Neural crest cell (in vitro differentiated cells): ENCODE data around the gene RPUSD3. TPM values are rescaled to one million over a fixed set of nuclear protein-coding genes. Genes with fewer than 3 reads are reported as not detected.

ENCODE experiments used
- DNase-seq: peaks from one replicate; pipeline ENCODE4 v3.0.0; 2021; ENCODE audit warnings: low read depth, mixed read lengths, low spot score
- H3K27ac Mint-ChIP-seq: one replicate; pipeline ENCODE4 v1.8.0; 2021; ENCODE audit warnings: mild to moderate bottlenecking, mixed read lengths; ENCODE audit not compliant: unreplicated experiment
- H3K27me3 Mint-ChIP-seq: 2 replicates; pipeline ENCODE4 v1.8.0; 2021; ENCODE audit warnings: low read depth, mild to moderate bottlenecking, mixed read lengths
- H3K36me3 Mint-ChIP-seq: 2 replicates; pipeline ENCODE4 v1.8.0; 2021; ENCODE audit warnings: low read depth, mild to moderate bottlenecking, mixed read lengths
- H3K4me1 Mint-ChIP-seq: 2 replicates; pipeline ENCODE4 v1.8.0; 2021; ENCODE audit warnings: mixed read lengths
- H3K4me3 Mint-ChIP-seq: one replicate; pipeline ENCODE4 v1.8.0; 2021; ENCODE audit warnings: mild to moderate bottlenecking, mixed read lengths
- H3K9me3 Mint-ChIP-seq: 2 replicates; pipeline ENCODE4 v1.8.0; 2021; ENCODE audit warnings: mixed read lengths
- total RNA-seq: library from RNA; stranded (reverse); gene quantifications from 2 replicates; pipeline ENCODE4 v1.2.1, GENCODE V29; 2021
- TF ChIP-seq, protein P1 (sequence below): fragments of 200-600 bp; sonication (generic); conservative IDR thresholded peaks from 2 replicates; pipeline ENCODE4 v1.5.0; 2021; ENCODE audit warnings: antibody characterized with exemption, mild to moderate bottlenecking

RPUSD3 gene
- total RNA-seq, 1 donor from 2014 or later: 58.0 TPM

DNA sequence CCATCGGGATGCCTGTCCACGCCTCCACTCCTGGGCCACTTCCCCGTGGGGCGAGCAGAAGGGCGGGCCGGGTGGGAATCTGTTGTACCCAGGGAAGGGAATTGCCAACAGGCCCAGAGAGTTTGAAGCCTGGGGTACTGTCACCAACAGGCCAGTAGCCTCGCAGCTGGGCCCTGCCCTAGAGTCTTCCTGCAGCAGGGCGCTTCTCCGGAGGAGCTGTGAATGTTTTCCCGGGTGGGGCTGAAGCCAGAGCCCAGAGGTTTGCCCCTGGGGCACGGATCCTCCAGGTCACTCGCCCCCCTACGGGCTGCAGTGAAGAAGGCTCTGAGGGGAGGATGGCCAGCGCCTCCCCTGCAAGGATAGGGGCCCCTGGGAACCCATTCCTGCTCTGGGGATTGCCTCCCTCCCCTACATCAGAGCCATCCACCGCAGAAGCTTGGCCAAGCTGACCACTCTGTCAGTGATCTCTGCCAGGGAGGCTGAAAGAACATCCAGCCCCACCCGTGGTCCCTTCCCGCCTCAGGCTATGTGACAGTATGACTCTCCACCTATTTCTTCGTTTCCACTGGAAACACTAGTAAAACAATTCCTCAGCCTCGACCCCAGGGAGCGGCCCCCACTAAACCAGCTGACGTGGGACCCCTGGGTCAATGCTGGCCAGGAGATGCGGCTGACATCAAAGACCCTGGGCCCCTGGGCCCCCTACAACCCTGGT, 19.4 kb upstream of the RPUSD3 start:
- Mint-ChIP-seq H3K9me3 (no peaks in the 10 kb centered on the region), H3K4me1 (peaks cover 13% of the 10 kb centered on the region), H3K27me3 (no peaks in the 10 kb centered on the region), H3K27ac (no peak overlapping the region), H3K4me3 (no peak overlapping the region), H3K36me3 (no peaks in the 10 kb centered on the region)
- TF ChIP-seq, protein P1, sequence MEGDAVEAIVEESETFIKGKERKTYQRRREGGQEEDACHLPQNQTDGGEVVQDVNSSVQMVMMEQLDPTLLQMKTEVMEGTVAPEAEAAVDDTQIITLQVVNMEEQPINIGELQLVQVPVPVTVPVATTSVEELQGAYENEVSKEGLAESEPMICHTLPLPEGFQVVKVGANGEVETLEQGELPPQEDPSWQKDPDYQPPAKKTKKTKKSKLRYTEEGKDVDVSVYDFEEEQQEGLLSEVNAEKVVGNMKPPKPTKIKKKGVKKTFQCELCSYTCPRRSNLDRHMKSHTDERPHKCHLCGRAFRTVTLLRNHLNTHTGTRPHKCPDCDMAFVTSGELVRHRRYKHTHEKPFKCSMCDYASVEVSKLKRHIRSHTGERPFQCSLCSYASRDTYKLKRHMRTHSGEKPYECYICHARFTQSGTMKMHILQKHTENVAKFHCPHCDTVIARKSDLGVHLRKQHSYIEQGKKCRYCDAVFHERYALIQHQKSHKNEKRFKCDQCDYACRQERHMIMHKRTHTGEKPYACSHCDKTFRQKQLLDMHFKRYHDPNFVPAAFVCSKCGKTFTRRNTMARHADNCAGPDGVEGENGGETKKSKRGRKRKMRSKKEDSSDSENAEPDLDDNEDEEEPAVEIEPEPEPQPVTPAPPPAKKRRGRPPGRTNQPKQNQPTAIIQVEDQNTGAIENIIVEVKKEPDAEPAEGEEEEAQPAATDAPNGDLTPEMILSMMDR: no peak
- DNase-seq: no peak

GRCh38 chr3:9862391-9863057, 18.7 kb upstream of the RPUSD3 start:
- Mint-ChIP-seq H3K9me3 (no peaks in the 10 kb centered on the region), H3K4me3 (peak overlapping the region; percentile 62), H3K4me1 (peaks cover 13% of the 10 kb centered on the region), H3K27ac (peak overlapping the region; percentile 90), H3K36me3 (no peaks in the 10 kb centered on the region), H3K27me3 (no peaks in the 10 kb centered on the region)
- DNase-seq: peak; percentile 63
- TF ChIP-seq, protein P1: peak; percentile 51

GRCh38 chr3:9861626-9862130, 17.9 kb upstream of the RPUSD3 start:
- Mint-ChIP-seq H3K4me3 (no peak overlapping the region), H3K36me3 (no peaks in the 10 kb centered on the region), H3K27me3 (no peaks in the 10 kb centered on the region), H3K4me1 (peaks cover 13% of the 10 kb centered on the region), H3K27ac (peak overlapping the region; percentile 90), H3K9me3 (no peaks in the 10 kb centered on the region)
- TF ChIP-seq, protein P1: no peak
- DNase-seq: no peak

DNA sequence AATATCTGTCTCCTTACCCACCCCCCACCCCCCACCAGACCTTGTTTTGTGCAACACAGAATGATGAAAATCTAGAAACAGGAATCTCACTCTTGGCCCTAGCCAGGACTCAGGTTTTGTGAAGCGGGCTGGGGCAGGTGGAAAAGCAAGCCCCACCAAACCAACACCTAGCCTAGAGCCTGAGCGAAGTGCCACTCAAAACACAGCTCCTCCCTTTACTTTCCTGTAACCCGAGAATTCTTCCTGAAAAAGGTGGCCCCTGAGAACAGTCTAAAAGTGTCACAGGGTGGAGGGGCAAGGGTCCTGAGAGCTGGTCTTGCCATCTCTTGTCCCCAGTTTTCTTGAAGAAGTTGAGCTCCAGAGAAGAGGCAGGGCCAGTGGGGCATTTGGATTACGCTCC, 17.4 kb upstream of the RPUSD3 start:
- H3K27ac Mint-ChIP-seq: no peak overlapping the region
- no peaks in the 10 kb centered on the region for H3K9me3 Mint-ChIP-seq
- TF ChIP-seq, protein P1: no peak
- no peak for DNase-seq
- H3K36me3 Mint-ChIP-seq: no peaks in the 10 kb centered on the region
- no peaks in the 10 kb centered on the region for H3K27me3 Mint-ChIP-seq
- peaks cover 13% of the 10 kb centered on the region for H3K4me1 Mint-ChIP-seq
- H3K4me3 Mint-ChIP-seq: no peak overlapping the region

- Mint-ChIP-seq H3K4me3 (no peak overlapping the region), H3K9me3 (no peaks in the 10 kb centered on the region), H3K4me1 (peaks cover 13% of the 10 kb centered on the region), H3K27me3 (no peaks in the 10 kb centered on the region), H3K36me3 (no peaks in the 10 kb centered on the region), H3K27ac (no peak overlapping the region)
- DNase-seq: no peak
- TF ChIP-seq, protein P1: no peak
Observed at GRCh38 chr3:9859530-9860025, 15.8 kb upstream of the RPUSD3 start.
